ENCODE measurements around the gene STK24. TPM values are rescaled to one million over a fixed set of nuclear protein-coding genes. Genes with fewer than 3 reads are reported as not detected.
A peak's percentile ranks its signal among the peaks of the same experiment; 100 is the strongest.

Gene STK24
- total and polyA plus RNA-seq, 2 donors (not counting 1 experiment from before 2014, with no cell fraction given) = 53.2 to 73.1 TPM

DNA sequence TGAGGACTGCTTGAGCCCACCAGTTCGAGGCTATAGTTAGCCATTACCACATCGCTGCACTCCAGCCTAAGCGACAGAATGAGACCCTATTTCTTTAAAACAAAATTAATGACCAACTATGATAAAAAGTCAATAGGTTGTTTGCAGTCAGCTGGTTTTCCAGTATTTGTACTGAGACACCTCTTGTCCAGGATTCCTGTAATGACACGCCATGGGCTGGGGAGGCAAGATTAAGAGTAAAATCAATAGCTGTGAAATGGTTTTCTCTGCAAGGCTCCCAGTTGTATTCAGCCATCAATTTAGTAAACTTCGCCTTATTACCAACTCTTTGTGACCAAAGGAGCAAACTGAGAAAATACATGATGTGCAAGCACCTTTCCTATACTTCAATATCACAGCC is 29.5 kb downstream of the STK24 start:
- no peak for TF ChIP-seq EZH2 (IDR thresholded peaks at IDR 0.05; ENCODE audit: low read length, missing control alignments)
- TF ChIP-seq, protein P1, sequence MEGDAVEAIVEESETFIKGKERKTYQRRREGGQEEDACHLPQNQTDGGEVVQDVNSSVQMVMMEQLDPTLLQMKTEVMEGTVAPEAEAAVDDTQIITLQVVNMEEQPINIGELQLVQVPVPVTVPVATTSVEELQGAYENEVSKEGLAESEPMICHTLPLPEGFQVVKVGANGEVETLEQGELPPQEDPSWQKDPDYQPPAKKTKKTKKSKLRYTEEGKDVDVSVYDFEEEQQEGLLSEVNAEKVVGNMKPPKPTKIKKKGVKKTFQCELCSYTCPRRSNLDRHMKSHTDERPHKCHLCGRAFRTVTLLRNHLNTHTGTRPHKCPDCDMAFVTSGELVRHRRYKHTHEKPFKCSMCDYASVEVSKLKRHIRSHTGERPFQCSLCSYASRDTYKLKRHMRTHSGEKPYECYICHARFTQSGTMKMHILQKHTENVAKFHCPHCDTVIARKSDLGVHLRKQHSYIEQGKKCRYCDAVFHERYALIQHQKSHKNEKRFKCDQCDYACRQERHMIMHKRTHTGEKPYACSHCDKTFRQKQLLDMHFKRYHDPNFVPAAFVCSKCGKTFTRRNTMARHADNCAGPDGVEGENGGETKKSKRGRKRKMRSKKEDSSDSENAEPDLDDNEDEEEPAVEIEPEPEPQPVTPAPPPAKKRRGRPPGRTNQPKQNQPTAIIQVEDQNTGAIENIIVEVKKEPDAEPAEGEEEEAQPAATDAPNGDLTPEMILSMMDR (conservative IDR thresholded peaks at IDR 0.05 in 1 of 2, IDR thresholded peaks at IDR 0.05 in 1 of 2; ENCODE audit: low read depth in 1 of 2, low read length in 2 of 2) = no peak
- H4K20me1 ChIP-seq (ENCODE audit: control insufficient read depth, extremely low read depth, insufficient read depth, low read length) = no peaks in the 10 kb centered on the region
- no peak overlapping the region for H3K9ac ChIP-seq (ENCODE audit: insufficient read depth, low read length)

DNA sequence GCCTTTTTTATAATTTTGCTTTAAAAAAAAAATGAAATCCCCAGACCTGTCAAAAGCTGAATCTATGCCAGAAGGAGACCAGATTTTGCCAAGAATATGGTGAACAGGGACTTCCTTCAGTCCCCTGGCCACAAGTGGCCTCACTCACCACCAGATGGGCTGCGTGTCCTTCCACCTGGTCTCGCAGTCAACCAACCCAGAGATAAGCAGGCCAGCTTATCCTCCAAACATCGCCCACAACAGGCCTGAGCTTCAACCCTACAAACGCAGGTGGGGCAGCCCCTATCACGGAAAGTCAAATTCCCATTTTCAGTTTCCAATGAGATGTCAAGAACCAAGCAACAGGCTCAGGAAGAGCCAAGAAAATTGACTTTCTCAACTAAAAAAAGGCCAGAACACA is 30.5 kb downstream of the STK24 start:
- H3K9ac ChIP-seq (ENCODE audit: insufficient read depth, low read length) = no peak overlapping the region
- no peak overlapping the region for H2AFZ ChIP-seq (ENCODE audit: low read length)
- peaks cover 50% of the 10 kb centered on the region for H3K4me1 ChIP-seq (ENCODE audit: control insufficient read depth, extremely low read depth, insufficient read depth, low read length)
- no peak for DNase-seq (ENCODE audit: low read depth in 2 of 2)
- H3K9me3 ChIP-seq (ENCODE audit: control insufficient read depth, insufficient read depth, low read depth, low read length) = no peaks in the 10 kb centered on the region
- no peak overlapping the region for H3K4me3 ChIP-seq (replicated peaks in 1 of 4; ENCODE audit: control extremely low read depth in 1 of 4, insufficient read depth in 1 of 4, low read depth in 3 of 4, low read length in 4 of 4)
- no peak for TF ChIP-seq EZH2 (IDR thresholded peaks at IDR 0.05; ENCODE audit: low read length, missing control alignments)
- TF ChIP-seq, protein P1 (conservative IDR thresholded peaks at IDR 0.05 in 1 of 2, IDR thresholded peaks at IDR 0.05 in 1 of 2; ENCODE audit: low read depth in 1 of 2, low read length in 2 of 2) = no peak
- H4K20me1 ChIP-seq (ENCODE audit: control insufficient read depth, extremely low read depth, insufficient read depth, low read length) = no peaks in the 10 kb centered on the region
- H3K4me2 ChIP-seq (ENCODE audit: extremely low read depth, insufficient read depth, low read length) = no peak overlapping the region
- no peak overlapping the region for H3K27ac ChIP-seq (ENCODE audit: insufficient read depth, low read length)
- no peaks in the 10 kb centered on the region for H3K27me3 ChIP-seq (ENCODE audit: control insufficient read depth, insufficient read depth, low read length)
- H3K36me3 ChIP-seq (ENCODE audit: control insufficient read depth, insufficient read depth, low read length) = no peaks in the 10 kb centered on the region
- H3K79me2 ChIP-seq (ENCODE audit: control insufficient read depth, insufficient read depth, low read length) = peaks cover 76% of the 10 kb centered on the region

More for the DNA sequence above, 29.5 kb downstream of the STK24 start:
- no peak overlapping the region for H2AFZ ChIP-seq (ENCODE audit: low read length)
- H3K27ac ChIP-seq (ENCODE audit: insufficient read depth, low read length) = peak overlapping the region; percentile 66
- H3K4me1 ChIP-seq (ENCODE audit: control insufficient read depth, extremely low read depth, insufficient read depth, low read length) = peaks cover 46% of the 10 kb centered on the region
- no peak overlapping the region for H3K4me2 ChIP-seq (ENCODE audit: extremely low read depth, insufficient read depth, low read length)
- no peaks in the 10 kb centered on the region for H3K9me3 ChIP-seq (ENCODE audit: control insufficient read depth, insufficient read depth, low read depth, low read length)
- H3K79me2 ChIP-seq (ENCODE audit: control insufficient read depth, insufficient read depth, low read length) = peaks cover 76% of the 10 kb centered on the region
- no peaks in the 10 kb centered on the region for H3K27me3 ChIP-seq (ENCODE audit: control insufficient read depth, insufficient read depth, low read length)
- H3K36me3 ChIP-seq (ENCODE audit: control insufficient read depth, insufficient read depth, low read length) = no peaks in the 10 kb centered on the region
- no peak overlapping the region for H3K4me3 ChIP-seq (replicated peaks in 1 of 4; ENCODE audit: control extremely low read depth in 1 of 4, insufficient read depth in 1 of 4, low read depth in 3 of 4, low read length in 4 of 4)
- no peak for DNase-seq (ENCODE audit: low read depth in 2 of 2)

DNA sequence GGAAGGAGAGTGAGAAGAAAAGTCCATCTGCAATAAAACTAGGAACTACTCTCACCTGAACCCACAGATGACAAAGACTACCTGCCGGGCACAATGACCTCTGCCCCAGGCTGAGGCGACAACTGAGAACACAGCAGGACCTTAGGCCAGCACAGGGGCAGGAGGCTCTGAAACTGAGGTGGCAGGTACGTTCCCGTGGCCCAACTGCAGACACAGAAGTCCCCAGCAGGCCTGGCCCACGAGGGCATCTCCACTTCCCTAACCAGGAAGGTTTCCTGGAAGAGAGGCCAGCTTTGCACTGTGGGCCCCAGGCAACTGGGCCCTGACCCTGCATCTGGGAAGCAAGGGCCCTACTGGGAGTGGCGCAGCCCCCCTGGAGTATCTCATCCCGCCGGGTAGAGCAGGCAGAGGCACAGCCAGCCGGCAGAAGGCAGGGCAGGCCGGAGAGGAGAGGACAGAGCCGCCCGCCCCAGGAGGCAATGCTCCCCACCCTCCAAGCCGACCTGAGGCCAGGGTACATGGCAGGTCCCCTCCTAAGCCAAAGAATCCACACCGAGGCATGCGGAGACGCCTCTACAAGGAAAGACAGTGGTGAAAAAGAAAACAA is 32.7 kb downstream of the STK24 start:
- Histone ChIP-seq H4K20me1 (ENCODE audit: control insufficient read depth, extremely low read depth, insufficient read depth, low read length) (no peaks in the 10 kb centered on the region), H3K4me1 (ENCODE audit: control insufficient read depth, extremely low read depth, insufficient read depth, low read length) (peaks cover 45% of the 10 kb centered on the region), H3K4me3 (replicated peaks in 1 of 4; ENCODE audit: control extremely low read depth in 1 of 4, insufficient read depth in 1 of 4, low read depth in 3 of 4, low read length in 4 of 4) (no peak overlapping the region), H3K4me2 (ENCODE audit: extremely low read depth, insufficient read depth, low read length) (no peak overlapping the region), H3K79me2 (ENCODE audit: control insufficient read depth, insufficient read depth, low read length) (peaks cover 83% of the 10 kb centered on the region), H3K9ac (ENCODE audit: insufficient read depth, low read length) (no peak overlapping the region), H3K9me3 (ENCODE audit: control insufficient read depth, insufficient read depth, low read depth, low read length) (no peaks in the 10 kb centered on the region), H3K27ac (ENCODE audit: insufficient read depth, low read length) (no peak overlapping the region), H2AFZ (ENCODE audit: low read length) (no peak overlapping the region), H3K27me3 (ENCODE audit: control insufficient read depth, insufficient read depth, low read length) (no peaks in the 10 kb centered on the region), H3K36me3 (ENCODE audit: control insufficient read depth, insufficient read depth, low read length) (no peaks in the 10 kb centered on the region)
- DNase-seq (ENCODE audit: low read depth in 2 of 2) = no peak
- TF ChIP-seq, protein P1 (conservative IDR thresholded peaks at IDR 0.05 in 1 of 2, IDR thresholded peaks at IDR 0.05 in 1 of 2; ENCODE audit: low read depth in 1 of 2, low read length in 2 of 2) = no peak
- TF ChIP-seq EZH2 (IDR thresholded peaks at IDR 0.05; ENCODE audit: low read length, missing control alignments) = no peak
